Left cardiac atrium (tissue), 4 donors: ENCODE measurements around the gene DUSP3. TPM values are rescaled to one million over a fixed set of nuclear protein-coding genes. Genes with fewer than 3 reads are reported as not detected.
A peak's percentile ranks its signal among the peaks of the same experiment; 100 is the strongest.
"Not testable (repeated sequence)": the region's sequence is repeated elsewhere in the genome, so short reads cannot be mapped to it uniquely, and the experiment has no call there.

Experiments
- ATAC-seq, 2 donors: fragments of 200-7000 bp; cut with Tn5 transposase; one replicate each; pipeline ENCODE4 v1.9.1; 2020; ENCODE audit warnings: mild to moderate bottlenecking in 2 of 2, moderate library complexity in 2 of 2
- DNase-seq: peaks from one replicate; pipeline ENCODE4 v3.0.0-alpha.2; 2020
- intact Hi-C, 2 donors: fragments of 100-400 bp; cut with DNase I; formaldehyde crosslinking; loops; one replicate each; pipeline versions ENCODE4 v1.14.1 to v1.15.1; 2022 to 2023
- total RNA-seq, 2 donors: library from RNA; stranded (reverse); fragmentation: NEBNext Ultra II Directional; extraction: Animal tissue kit (Norgen Biotek cat#: 25700); gene quantifications; one replicate each; pipeline ENCODE4 v1.2.1, GENCODE V29; 2021
- donor health status: DM: no; HTN: yes; CAD: no.
- donor health status: DM: no; HTN: yes; CAD: no; lungs with severe emphysema.
- donor health status: DM: yes; HTN: yes; CAD: no.
- donor health status: Dilated cardiomyopathy.

The DUSP3 gene
- total RNA-seq, 2 donors from 2014 or later = 149 to 204 TPM

DNA sequence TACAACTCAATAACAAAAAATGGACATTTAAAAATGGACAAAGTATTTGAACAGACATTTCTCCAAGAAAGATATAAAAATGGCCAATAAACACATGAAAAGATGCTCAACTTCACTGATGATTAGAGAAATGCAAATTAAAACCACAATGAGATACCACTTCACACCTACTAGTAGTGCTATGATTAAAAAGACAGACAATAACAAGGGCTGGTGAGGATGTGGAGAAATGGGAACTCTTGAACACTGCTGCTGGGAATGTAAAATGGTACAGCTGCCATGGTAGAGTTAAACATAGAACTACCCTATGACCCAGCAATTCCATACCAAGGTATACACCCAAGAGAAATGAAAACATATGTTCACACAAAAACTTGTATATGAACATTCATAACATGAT is 26.3 kb upstream of the DUSP3 start:
- intact Hi-C loops = no loop called here
- DNase-seq (no peak), ATAC-seq (no peak)

DNA sequence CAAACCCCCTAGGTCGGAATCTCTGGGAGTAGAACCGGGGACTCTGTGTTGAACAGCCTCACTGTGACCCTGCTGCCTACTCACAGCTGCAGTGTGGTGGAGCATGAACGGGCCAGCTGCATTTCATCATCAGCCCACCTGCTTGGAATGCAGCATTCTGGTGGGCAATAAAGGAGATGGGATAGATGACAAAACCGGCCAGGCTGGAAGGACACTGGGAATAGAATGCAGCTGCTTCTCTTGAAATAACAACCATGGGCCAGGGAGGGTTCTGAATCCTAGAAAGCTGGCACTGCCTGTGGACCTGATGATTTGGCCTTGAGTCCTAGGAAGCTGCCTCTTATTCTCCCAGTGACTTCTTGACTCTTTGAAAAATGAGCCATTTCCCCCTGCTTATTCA is 25.0 kb upstream of the DUSP3 start:
- intact Hi-C loops = no loop called here
- ATAC-seq (no peak), DNase-seq (no peak)

- ATAC-seq = no peak
- intact Hi-C loops = no loop called here
- DNase-seq = no peak
Measured at GRCh38 chr17:43801844-43802243, 23.1 kb upstream of the DUSP3 start.

- intact Hi-C loops = no loop called here
- DNase-seq = no peak
- no peak for ATAC-seq
Measured at GRCh38 chr17:43800736-43801135, 22.0 kb upstream of the DUSP3 start.

GRCh38 chr17:43799047-43799446 is 20.3 kb upstream of the DUSP3 start:
- DNase-seq (no peak), ATAC-seq (no peak)
- intact Hi-C loops = no loop called here

DNA sequence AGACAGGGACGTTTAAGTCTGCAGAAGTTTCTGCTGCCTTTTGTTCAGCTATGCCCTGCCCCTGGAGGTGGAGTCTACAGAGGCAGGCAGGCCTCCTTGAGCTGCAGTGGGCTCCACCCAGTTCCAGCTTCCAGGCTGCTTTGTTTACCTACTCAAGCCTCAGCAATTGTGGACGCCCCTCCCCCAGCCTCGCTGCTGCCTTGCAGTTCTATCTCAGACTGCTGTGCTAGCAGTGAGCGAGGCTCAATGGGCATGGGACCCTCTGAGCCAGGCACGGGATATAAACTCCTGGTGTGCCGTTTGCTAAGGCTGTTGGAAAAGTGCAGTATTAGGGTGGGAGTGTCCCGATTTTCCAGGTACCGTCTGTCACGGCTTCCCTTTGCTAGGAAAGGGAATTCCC is 19.2 kb upstream of the DUSP3 start:
- intact Hi-C loops, DNase-seq, ATAC-seq: not testable (repeated sequence)

DNA sequence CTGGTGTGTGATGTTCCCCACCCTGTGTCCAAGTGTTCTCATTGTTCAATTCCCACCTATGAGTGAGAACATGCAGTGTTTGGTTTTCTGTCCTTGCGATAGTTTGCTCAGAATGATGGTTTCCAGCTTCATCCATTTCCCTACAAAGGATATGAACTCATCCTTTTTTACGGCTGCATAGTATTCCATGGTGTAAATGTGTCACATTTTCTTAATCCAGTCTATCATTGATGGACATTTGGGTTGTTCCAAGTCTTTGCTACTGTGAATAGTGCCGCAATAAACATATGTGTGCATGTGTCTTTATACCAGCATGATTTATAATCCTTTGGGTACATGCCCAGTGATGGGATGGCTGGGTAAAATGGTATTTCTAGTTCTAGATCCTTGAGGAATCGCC is 13.9 kb upstream of the DUSP3 start:
- ATAC-seq, intact Hi-C loops, DNase-seq: not testable (repeated sequence)

DNA sequence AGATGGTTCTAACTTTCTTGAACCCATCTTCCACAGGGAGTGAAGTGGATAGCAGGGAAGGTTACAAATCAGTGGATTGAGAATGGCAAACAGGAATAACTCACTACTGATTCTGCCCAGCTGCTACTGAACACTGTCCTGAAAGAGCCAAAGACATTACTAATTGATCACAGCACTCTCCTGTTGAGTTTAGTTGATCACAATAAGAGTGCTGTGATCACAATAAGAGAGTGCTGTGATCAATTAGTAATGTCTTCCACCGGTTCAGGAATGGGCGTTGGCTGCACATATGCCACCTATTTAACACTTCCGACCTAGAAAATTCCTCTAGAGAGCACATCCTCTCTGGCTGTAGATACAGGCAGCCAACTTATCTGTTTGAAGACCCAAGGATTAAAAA is 12.8 kb upstream of the DUSP3 start:
- intact Hi-C loops = no loop called here
- no peak for DNase-seq
- peak in 1 of 2 donors; percentile 68 for ATAC-seq

DNA sequence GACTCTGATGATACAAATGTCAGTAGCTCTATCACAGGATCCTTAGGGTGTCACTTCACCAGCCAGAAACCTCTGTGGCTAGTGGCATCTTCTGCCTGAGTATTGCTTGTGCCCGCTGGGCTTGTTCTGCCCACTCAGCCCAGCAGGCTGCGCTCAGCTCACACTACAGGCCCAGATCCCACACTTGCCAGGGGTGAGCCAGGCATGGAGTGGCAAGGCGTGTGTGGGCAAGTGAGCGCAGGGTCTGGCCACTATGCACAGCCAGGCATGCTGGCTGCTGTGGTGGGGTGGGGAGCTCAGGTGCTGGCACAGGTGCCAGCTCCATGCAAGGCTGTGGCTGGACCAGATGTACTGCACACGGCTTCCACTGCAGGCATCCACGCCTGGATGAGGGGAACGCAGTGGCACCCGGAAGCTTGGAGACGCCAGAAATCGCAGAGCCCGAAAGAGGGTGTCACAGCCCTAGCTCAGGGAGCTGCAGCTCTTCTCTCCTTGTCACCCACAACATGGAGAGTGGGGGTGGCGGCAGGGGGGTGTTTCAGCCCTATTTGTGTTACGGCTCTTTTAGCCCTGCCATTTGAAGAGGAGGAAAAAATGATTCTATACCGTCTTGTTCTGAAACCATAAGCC is 11.6 kb upstream of the DUSP3 start:
- peak; percentile 15 to 34 for ATAC-seq
- intact Hi-C loops = no loop called here
- DNase-seq = no peak

DNA sequence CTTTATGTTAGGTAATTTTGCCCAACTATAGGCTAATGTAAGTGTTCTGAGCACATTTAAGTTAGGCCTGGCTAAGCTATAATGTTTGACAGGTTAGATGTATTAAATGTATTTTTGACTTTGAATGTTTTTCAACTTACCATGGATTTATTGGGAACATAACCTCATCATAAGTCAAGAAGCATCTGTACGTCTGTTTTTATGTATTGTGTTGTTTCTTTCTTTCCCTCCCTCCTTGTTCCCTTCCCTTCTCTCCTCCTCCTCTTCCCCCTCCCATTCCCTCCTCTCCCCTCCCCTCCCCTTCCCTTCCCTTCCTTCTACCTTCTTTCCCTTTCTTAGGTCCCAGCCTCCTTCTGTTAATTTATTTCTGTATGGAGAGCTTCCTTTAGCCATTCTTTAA is 10.7 kb upstream of the DUSP3 start:
- ATAC-seq = no peak
- no peak for DNase-seq
- intact Hi-C loops = no loop called here

- DNase-seq = no peak
- ATAC-seq = no peak
- intact Hi-C loops = no loop called here
Measured at GRCh38 chr17:43788540-43788939, 9.8 kb upstream of the DUSP3 start.

DNA sequence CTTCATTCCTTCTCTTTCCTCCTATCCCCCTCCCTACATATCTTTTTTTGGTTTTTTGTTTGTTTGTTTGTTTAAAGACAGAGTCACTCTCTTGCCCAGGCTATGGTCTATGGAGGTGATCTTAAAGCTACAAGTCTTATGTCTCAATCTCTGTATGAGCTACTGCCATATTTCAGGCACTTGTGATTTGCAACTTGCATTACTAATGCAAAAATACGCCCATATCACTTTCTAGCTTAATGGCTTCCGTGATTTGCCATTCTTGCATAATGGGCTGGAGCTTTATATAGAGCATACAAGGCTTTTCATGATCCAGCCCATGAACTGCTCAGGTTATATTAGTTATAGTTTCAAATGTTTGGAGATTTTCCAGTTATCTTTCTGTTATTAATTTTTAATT is 9.0 kb upstream of the DUSP3 start:
- intact Hi-C loops = no loop called here
- DNase-seq = no peak
- no peak for ATAC-seq

DNA sequence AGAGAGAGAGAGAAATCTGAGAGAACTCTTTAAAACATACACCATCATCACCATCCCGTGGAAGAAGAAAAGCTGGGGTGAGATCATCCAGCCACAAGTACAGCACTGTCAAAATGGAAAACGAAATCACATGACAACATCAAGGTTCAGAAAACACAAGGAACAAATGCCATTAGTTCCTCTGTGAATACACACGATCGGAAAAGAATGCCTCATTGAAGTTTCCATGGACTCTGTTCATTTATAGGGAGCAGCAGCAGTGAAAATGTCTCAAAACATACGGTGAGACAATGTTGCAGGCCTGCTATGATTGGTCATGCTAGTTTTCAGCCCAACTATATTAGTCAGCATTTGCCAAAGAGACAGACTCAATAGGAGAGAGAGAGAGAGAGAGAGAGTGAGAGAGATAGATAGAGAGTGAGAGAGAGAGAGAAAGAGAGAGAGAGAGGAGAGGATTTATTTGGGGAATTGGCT is 5.9 kb upstream of the DUSP3 start:
- DNase-seq = no peak
- no peak for ATAC-seq
- intact Hi-C loops = no loop called here

GRCh38 chr17:43784068-43784467 is 5.3 kb upstream of the DUSP3 start:
- DNase-seq = no peak
- intact Hi-C loops = no loop called here

GRCh38 chr17:43782913-43783680 is 4.3 kb upstream of the DUSP3 start:
- DNase-seq (no peak), ATAC-seq (no peak)
- intact Hi-C loops = no loop called here

More at GRCh38 chr17:43784068-43784467, 5.3 kb upstream of the DUSP3 start:
- no peak for ATAC-seq

DNA sequence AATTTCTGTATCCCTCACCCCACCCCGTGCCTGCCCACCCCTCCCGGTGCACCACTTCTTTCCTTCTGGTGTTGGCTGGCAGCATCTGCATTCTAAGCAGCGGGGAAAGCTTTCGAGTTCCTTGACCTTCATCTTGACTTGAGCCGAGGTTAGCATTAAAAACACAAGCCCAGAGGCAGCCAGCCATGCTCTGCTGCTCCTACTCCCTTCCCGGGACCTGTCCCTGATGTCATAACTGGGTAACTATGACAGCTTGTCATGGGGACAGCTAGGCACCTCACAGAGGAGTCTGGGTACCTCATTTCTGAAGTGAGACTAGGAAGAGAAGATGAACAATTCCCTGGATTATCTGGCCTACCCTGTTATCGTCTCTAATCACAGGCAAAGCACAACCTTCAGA is 1.4 kb upstream of the DUSP3 start, which contains the start of gene CFAP97D1:
CFAP97D1 (plus strand) TSS at position 301 of the 400 bp plus-strand sequence; CDS start at position 329, 28 bp downstream.
- ATAC-seq = no peak
- intact Hi-C loops = no loop called here
- no peak for DNase-seq

DNA sequence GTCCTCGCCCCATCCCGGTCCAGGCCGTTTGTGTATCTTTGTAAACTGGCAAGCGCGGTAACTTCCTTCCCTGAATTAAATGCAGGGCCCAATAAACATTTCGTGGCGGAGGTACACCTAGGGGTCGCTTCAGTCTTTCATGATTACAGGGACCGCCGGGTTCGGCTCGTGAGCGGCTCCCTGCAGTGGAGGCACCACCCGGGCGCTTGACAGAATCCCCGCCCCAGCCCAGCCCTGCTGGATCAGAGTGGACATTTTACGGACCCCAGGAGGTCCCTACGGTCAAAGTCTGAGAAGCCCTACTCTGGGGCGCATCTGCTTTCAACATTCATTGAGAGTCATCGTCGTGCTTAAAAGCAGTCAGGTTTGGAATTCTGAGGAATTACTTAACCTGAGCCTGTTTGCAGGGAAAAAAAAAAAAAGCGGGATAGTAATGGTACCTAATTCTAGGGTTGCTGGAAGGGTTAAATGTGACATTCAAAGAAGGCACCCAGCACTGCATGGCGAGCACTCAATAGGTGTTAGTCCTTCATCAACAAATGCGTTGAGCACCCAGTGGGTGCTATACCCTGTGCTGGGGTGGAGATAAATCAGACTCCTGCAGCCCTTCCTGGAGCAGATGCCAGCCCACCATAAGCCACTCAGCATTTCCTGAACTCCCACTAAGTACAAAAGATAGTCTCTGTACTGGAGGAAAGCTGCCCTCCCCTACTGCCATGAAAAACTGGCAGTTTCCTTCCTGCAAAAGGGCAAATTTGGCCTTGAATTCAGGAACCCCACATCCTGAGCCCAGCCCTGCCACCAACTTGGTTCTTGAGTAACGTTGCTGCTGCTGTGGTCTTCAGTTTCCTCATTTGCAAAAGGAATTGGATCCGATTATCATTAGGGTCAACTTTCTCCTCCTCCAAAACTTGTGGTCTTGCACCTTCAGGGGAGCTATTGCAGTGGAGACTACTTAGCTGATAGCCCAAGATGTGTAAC is 658 bp upstream of the DUSP3 start:
- intact Hi-C loops = loop anchor here (5.0 to 10.0 kb wide), 2 partner anchors 53 to 65 kb away; partner anchors contain the start of genes CD300LG (in 1 of the 2) and MPP3 (in 1 of the 2)
- peak; percentile 2 to 4 for ATAC-seq

GRCh38 chr17:43774304-43775250 is 4.2 kb downstream of the DUSP3 start:
- ATAC-seq (no peak), DNase-seq (no peak)
- intact Hi-C loops = loop anchor here (5.0 to 10.0 kb wide), 2 partner anchors 58 to 70 kb away; partner anchors contain the start of genes CD300LG (in 1 of the 2) and MPP3 (in 1 of the 2)

More for the DNA sequence above, 658 bp upstream of the DUSP3 start:
- peak; percentile 61 for DNase-seq
